Left lobe of liver (tissue), 2 donors: ENCODE measurements around the gene SNX3. TPM values are rescaled to one million over a fixed set of nuclear protein-coding genes. Genes with fewer than 3 reads are reported as not detected.
"Not testable (repeated sequence)": the region's sequence is repeated elsewhere in the genome, so short reads cannot be mapped to it uniquely, and the experiment has no call there.

Experiments used
- ATAC-seq: fragments of 200-7000 bp; cut with Tn5 transposase; one replicate; pipeline ENCODE4 v1.9.1; 2020; ENCODE audit warnings: mild to moderate bottlenecking, moderate library complexity
- DNase-seq: peaks from one replicate; pipeline ENCODE4 v3.0.0-alpha.2; 2020; ENCODE audit warnings: low spot score
- total RNA-seq: library from RNA; stranded (reverse); gene quantifications from one replicate; pipeline ENCODE4 v1.2.1, GENCODE V29; 2021
- donor health status: DM: no; HTN: no; CAD: no; lungs with moderate emphysema.
- donor health status: DM: no; HTN: yes; CAD: no.

The SNX3 gene
- 62.3 TPM for total RNA-seq

DNA sequence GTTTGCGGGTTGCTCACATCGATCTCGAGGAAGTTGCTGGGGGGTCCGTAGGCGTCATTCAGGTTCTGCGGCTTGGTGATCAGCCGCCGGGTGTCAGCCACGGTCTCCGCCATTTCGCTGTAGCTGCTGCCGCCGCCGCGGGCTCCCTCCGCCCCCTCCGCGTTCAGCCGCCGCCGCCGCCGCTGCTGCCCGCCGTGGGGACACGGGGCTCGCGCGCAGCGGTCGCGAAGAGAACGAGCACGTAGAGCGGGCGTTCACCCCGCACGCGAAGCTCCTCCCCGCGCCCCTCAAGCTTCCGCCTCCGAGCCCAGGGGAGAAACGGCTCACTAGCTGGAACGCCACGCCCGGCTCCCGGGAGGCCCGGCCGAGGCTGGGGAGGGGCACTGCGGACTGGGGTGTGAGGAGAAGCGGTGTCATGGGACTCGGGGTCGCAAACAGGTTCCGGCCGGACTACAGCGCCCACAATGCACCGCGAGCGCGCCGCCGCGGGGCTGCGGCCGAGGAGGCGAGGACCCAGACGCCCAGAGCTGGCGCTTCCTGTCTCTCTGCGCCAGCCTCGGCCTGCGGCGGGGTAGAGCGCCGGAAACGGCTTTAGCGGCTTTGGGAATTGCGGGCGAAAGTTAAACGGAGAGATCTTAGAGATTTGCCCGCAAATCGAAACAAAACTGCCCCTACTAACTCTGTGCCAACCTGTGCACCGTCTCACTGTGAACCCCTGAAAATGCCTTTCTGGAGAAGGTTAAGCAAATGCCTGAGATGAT is at the start of gene SNX3:
SNX3 (minus strand) TSS at position 232 of the 761 bp plus-strand sequence; CDS start at position 113, 119 bp downstream.
- DNase-seq, result peak; percentile 99
- ATAC-seq, result peak; percentile 92

DNA sequence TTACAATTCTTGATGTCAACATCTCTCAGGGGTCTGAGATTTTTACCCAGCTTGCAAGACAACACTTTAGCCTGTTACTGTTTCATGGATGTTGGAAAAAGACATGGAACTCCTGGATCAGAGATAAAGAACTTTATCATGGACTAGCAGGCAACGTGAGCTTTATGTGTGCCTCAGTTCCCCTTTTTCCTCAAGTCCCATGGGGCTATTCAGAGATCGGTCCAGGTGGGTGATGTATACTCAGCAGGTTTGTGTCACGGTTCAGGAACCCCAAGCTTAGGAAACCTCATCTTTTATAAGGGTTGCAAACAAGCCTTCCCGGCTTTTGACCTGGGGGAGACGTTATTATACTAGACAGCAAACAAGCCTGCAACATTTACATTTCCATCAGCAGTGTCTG is 49.0 kb upstream of the SNX3 start:
- DNase-seq (no peak), ATAC-seq (no peak)

DNA sequence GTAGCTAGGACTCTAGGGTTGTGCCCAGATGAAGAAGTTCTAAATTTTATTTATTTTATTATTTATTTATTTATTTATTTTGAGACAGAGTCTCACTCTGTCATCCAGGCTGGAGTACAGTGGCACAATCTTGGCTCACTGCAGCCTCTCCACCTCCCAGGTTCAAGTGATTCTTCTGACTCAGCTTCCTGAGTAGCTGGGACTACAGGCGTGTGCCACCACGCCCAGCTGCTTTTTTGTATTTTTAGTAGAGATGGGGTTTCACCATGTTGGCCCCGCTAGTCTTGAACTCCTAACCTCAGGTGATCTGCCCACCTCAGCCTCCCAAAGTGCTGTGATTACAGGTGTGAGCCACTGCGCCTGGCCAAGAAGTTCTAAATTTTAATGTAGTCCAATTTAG is 47.8 kb upstream of the SNX3 start:
- not testable (repeated sequence) for ATAC-seq, DNase-seq

DNA sequence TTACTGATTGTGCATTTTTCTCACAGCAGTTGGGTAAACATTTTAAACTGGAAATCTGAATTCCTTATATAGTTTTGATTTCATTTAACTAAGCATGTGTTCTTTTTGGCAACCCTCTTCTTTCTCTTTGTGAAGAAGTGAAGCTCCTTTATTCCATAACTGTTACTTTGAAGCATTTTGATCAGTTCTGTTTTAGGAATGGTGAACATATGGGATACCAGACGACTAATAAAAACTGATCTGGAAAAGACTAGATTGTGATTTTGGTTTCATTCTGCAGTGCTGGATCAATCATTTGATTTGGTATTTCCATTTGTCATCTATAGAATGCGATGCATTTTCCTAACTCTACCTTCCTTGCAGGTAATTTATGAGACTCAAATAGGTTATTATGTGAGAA is 43.8 kb upstream of the SNX3 start:
- ATAC-seq (no peak), DNase-seq (no peak)

DNA sequence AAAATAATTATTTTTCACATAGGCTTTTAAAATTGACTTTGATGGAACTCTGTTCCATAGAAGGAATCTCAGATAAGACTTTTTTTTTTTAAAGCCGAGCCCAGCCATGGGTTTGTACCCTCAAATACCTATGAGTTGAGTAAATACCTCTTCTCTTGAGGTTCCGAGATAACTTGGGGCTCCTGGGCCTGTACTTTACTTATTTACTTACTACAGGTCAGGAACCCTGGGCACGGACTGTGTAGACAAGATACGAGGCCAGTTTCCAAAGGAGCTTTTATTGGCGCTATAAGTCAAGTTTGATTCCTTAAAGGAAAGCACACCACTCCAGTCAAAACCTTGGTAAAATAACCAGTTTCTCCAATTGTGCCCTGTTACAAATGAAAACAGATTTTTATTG is 41.5 kb upstream of the SNX3 start:
- ATAC-seq, result no peak

DNA sequence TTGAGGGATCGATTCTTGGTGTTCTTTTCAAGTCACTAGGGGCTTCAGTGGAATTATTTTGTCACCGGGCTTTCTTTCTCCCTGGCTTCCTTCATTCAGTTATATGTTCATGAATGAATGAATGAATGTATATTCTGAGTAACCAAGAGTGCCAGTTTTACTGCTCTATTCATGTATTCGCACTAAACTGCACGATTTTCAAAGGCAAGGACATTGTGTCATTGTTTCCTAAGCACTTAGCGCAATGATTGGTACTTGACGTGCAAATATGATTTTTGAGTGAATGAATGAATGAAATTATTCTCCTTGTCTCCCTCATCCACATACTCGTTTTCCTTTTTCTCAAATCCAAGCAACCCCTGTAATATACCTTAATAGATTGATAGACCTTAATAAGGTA is 34.8 kb upstream of the SNX3 start:
- ATAC-seq (no peak), DNase-seq (no peak)

More for the DNA sequence above, 41.5 kb upstream of the SNX3 start:
- no peak for DNase-seq

DNA sequence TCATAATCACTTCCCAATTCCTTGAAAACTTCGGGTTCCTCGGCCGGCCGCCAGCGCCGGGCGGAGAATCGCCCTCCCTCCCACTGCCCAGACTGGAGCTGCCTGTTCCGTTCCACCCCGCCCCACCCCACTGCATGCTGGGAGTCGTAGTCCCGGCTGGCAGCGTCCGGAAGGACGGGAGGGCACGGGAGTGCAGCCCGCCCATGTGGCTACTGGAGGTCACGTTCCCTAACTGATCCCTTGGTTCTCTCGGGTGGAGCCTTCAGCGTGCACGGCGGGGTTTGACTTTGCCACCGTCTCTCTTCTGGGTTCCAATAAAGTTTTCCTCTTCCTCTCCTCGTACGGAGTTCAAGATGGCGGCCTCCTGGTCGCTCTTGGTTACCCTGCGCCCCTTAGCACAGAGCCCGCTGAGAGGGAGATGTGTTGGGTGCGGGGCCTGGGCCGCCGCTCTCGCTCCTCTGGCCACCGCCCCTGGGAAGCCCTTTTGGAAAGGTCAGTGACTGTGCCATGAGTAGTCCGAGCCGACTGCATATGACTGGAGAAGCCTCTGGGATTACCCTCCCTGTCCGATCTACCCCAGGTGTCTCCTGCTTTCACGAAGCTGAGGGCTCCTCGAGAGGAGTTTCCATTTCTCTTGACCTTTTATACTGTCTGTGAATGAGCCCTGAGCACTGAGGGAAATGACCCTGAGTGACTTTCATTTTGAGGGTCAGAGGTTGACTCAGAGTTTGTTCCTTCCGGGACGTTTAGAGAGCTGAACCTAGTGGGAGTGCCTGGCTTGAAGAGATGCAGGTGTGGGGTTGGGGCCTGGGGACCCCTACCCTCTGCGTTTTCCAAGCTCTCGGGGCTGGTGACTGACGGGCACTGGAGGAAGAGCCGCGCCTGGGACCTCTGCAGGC is 34.1 kb upstream of the SNX3 start, which contains the start of gene AFG1L:
AFG1L (plus strand) TSS at position 328 of the 899 bp plus-strand sequence; CDS start at position 354, 26 bp downstream.
- ATAC-seq, result peak; percentile 98

DNA sequence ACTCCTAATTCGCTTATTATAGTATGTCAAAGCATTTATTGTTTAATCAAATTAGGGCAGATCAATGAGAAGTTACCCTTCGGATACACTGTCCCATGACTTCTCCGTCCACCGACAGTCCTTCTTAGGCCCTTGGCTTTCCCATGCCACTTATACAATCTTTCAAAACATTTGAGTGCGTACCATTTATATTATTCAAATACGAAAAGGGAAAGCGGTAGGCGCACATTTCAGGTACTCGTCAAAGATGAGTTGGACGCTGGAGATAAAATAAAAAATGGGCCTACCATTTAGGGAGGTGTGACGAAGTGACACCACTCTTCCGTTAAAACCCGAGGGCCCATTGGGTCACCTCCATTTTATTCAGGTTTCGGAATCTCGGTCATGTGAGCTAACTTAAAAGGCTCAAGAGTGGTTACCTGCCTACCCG is 33.5 kb upstream of the SNX3 start:
- DNase-seq, result no peak
- ATAC-seq, result peak; percentile 1

More for the DNA sequence above, 34.1 kb upstream of the SNX3 start, which contains the start of gene AFG1L:
- peak; percentile 99 for DNase-seq

DNA sequence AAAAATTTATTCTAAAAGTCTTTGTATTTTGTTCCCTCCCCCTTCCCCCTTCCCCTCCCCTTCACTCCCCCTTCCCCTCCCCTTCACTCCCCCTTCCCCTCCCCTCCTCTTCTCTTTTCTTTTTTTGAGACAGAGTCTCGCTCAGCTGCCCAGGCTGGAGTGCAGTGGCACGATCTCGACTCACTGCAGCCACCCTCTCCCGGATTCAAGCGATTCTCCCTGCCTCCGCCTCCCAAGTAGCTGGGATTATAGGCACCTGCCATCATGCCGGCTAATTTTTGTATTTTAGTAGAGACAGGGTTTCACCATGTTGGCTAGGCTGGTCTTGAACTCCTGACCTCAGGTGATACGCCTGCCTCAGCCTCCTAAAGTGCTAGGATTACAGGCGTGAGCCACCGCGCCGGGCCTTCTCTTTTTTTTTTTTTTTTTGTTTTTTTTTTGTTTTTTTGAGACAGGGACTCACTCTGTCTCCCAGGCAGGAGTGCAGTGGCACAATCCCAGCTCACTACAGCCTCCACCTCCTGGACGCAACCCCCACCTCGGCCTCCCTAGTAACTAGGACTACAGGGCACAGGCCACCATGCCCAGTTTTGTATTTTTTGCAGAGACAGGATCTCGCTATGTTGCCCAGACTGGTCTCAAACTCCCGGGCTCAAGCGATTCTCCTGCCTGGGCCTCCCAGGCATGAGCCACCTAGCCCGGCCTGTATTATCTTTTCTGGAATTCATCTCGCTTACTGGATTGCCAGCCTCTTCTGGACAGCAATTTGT is 32.9 kb upstream of the SNX3 start:
- no peak for ATAC-seq

DNA sequence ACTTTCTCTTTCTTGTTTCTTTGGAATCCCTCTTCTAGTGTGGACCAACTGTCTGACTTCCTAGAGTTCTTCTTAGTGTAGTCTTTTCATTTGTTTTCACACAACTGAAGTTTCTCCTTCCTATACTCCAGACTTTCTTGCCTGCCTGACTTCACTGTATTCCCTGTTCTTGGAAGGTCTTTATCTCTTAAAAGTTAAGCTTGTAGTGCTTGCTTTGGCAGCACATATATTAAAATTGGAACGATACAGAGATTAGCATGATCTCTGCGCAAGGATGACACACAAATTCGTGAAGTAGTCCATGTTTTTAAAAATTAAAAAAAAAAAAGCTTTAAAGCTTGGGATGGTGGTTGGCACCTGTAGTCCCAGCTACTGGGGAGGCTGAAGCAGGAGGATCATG is 31.7 kb upstream of the SNX3 start:
- DNase-seq, ATAC-seq: not testable (repeated sequence)

More for the DNA sequence above, 32.9 kb upstream of the SNX3 start:
- DNase-seq, result no peak

DNA sequence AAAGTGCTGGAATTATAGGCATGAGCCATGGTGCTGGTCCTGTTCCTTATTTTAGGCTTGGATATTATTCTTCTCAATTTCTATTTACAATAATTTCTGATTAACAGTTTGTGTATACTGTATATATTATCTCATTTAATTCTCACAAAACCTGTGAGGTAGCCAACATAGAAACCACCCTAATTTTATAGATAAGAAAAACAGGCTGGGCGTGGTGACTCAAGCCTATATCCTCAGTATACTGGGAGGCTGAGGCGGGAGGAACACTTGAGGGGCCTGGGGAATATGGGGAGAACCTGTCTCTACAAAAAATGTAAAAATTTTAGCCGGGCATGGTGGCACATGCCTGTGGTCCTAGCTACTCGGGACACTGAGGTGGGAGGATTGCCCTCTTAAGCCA is 30.3 kb upstream of the SNX3 start:
- ATAC-seq (no peak), DNase-seq (no peak)

DNA sequence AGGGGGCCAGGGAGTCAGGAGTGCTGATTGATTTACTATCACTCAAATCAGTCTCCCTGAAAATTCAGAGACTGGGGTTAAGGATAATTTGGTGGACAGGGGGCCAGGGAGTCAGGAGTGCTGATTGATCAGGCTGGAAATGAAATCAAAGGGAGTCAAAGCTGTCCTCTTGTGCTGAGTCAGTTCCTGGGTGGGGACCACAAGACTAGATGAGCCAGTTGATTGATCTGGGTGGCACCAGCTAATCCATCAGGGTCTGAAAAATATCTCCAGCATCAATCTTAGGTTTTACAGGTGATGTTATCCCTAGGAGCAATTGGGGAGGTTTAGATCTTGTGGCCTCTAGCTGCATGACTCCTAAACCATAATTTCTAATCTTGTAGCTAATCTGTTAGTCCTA is 27.9 kb upstream of the SNX3 start:
- no peak for DNase-seq
- ATAC-seq, result no peak

DNA sequence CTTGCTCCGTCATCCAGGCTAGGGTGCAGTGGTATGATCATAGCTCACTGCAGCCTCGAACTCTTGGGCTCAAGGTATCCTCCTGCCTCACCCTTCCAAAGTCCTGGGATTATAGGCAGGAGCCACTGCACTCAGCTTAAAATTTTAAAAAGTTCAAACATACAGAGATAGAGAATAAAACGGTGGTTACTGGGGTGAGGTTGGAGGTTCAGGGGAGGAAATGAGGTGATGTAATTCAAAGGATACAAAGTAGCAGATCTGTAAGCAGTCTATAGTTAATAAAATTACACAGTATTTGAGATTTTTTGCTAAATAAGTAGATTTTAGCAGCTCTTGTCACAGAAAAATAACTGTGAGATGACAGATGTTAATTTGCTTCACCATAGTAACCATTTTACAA is 26.5 kb upstream of the SNX3 start:
- DNase-seq (no peak), ATAC-seq (no peak)

DNA sequence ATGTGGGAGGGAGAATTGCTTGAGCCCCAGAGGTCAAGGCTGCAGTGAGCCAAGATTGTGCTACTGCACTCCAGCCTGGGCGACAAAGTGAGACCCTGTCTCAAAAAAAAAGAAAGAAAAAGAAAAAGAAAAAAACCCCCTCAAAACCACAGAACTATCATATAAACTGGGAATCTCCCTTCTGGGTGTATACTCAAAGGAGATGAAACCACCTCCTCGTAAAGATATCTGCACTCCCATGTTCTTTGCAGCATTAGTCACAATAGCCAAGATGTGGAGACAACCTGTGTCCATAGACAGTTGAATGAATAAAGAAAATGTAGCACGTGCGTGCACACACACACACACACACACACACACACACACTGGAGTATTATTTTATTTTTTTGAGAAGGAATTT is 25.5 kb upstream of the SNX3 start:
- DNase-seq, result no peak
- no peak for ATAC-seq

DNA sequence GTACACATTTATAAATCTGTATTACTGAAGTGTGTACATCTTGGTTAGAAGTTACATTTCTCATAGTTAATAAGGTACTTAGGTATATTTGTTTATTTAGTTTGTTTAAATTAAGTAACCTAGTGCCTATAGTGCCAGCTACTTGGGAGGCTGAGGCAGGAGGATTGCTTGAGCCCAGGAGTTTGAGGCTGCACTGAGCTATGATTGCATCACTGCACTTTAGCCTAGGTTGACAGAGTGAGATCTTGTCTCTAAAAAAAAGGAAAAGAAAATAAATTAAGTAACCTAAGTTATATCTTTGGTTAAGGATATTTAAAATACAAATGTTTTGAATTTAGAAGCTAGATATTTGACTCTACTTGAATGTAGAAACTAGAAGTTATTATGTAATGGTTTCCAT is 24.5 kb upstream of the SNX3 start:
- ATAC-seq (no peak), DNase-seq (no peak)

DNA sequence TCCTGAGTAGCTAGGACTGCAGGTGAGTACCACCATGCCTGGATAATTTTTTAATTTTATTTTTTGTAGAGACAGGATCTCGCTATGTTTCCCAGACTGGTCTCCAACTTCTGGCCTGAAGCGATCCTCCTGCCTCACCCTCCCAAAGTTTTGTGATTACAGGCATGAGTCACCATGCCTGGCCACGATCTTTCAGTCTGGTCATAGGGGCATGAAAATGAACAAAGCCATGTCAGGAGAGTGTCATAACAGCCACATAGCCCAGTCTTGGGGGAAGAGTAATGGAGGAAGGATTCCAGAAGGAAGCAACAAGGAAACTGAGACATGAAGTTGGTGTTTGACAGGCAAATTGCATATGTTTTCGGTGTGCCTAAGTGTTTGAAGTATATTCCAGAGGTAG is 17.0 kb upstream of the SNX3 start:
- ATAC-seq (no peak), DNase-seq (no peak)

DNA sequence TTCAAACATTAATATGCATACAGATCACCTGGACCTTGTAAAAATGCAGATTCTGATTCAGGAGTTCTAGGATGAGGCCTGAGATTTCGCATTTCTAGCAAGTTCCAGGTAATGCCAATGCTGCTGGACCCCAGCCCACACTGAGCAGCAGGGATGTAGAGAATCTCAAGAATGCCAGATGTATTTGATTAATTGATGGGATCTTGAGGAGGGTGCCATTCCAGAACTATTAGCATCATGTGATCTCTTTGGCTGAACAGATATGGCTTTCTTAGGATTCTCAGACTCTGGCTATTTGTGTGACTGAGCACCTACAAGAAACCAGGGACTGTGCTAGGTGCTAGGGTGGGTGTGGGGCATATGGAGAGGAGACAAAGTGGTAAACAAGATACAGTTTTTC is 16.5 kb upstream of the SNX3 start:
- DNase-seq (no peak), ATAC-seq (no peak)

DNA sequence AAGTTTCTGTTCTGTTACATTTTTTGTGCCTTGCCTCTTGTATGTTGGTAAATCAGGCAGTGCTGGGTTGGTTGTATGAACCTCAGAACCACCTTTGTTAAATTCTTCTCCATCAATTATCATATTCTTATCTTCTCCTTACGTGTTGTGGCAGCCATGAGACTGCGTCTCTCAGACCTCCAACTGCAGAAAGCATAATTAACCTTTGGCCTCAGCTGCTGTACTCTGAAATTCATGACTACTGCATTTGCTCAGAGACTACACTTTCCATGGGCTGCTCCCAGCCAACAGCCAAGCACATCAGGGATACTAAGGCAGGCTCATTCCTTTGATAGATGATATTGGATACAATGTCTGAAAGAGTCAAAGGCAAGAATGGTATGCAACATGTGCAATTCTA is 15.1 kb upstream of the SNX3 start:
- ATAC-seq (no peak), DNase-seq (no peak)

DNA sequence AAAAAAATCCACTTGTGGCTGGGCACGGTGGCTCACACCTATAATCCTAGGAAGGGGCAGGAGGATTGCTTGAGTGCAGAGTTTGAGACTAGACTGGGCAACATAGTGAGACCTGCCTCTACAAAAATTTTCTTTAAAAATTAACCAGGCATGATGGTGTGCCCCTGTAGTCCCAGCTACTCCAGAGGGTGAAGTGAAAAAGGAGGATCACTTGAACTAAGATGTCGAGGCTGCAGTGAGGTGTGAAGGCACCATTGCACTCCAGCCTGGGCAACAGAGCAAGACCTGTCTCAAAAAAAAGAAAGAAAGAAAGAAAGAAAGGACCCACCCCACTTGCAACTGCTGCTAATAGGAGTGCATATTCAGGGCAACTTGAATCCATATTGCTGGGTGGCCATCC is 13.7 kb upstream of the SNX3 start:
- DNase-seq, result no peak

DNA sequence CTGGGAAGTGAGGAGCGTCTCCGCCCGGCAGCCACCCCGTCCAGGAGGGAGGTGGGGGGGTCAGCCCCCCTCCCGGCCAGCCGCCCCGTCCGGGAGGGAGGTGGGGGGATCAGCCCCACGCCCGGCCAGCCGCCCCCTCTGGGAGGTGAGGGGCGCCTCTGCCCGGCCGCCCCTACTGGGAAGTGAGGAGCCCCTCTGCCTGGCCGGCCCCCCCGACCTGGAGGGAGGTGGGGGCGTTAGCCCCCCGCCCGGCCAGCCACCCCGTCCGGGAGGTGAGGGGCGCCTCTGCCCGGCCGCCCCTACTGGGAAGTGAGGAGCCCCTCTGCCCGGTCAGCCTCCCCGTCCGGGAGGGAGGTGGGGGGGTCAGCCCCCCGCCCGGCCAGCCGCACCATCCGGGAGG is 9.1 kb upstream of the SNX3 start:
- not testable (repeated sequence) for ATAC-seq, DNase-seq

More for the DNA sequence above, 13.7 kb upstream of the SNX3 start:
- no peak for ATAC-seq

DNA sequence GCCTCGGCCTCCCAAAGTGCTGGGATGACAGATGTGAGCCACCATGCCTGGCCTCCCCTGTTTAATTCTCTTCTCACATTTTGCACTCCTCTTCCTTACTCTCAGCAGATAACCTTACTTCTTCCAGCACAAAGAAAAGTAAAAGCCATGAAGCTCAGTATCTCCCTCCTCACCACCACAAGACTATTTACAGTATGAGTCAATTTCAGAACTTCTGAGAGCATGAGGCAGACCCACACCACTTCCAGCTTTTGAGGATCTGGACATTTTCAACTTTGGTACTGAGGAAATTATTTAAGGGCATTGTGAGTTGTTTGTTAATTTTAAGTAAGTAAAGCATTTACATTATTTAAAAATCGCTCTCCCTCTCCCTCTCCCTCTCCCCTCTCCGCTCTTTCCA is 8.0 kb upstream of the SNX3 start:
- ATAC-seq, result no peak
- DNase-seq, result no peak
